K562 (cell line): ENCODE data around the gene OSBPL10. TPM values are rescaled to one million over a fixed set of nuclear protein-coding genes. Genes with fewer than 3 reads are reported as not detected.

Source experiments
- ATAC-seq: fragments of 200-7000 bp; cut with Tn5 transposase; 3 replicates; pipeline ENCODE4 v1.9.1; 2020; ENCODE audit warnings: moderate library complexity
- BruUV-seq: library from RNA; stranded (reverse); fragments of 400-500 nt; replicated peaks from 2 replicates; lab custom pipeline; 2021; lab: Mats Ljungman, UMichigan
- CTCF ChIA-PET: fragments of 300-600 bp; formaldehyde crosslinking; extraction: SDS; loops from one replicate; lab custom pipeline; 2021; ENCODE audit warnings: low intra/inter-chr PET ratio; lab: Yijun Ruan, JAX
- POLR2A ChIA-PET: fragments of 300-600, 350-650 bp; sonication (Branson Sonifier 250); formaldehyde crosslinking; extraction: SDS; loops from one replicate; lab custom pipeline; 2021; ENCODE audit warnings: antibody characterized with exemption, inconsistent platforms; lab: Yijun Ruan, JAX
- DNase-seq, 4 experiments: peaks; one replicate each; pipeline versions ENCODE4 v3.0.0 to v3.0.0-alpha.2; 2011 to 2018; ENCODE audit warnings: low spot score in 3 of 4, mixed read lengths in 3 of 4; ENCODE audit errors: extremely low read depth in 1 of 4
- FAIRE-seq: peaks from 2 replicates; lab custom pipeline; 2011; peaks lifted over from hg19 to GRCh38; lab: Jason Lieb, UNC
- H2AFZ ChIP-seq: 2 replicates; pipeline ENCODE4 v1.6.0; 2011; ENCODE audit warnings: low read depth, low read length, control low read depth, inconsistent platforms
- H3K27ac ChIP-seq: fragments of 200-600 bp; 3 replicates; pipeline ENCODE4 v1.8.0; 2011; ENCODE audit warnings: low read depth, mild to moderate bottlenecking, control low read depth, inconsistent platforms, low read length, moderate library complexity, mixed read lengths; ENCODE audit errors: extremely low read depth
- H3K27me3 ChIP-seq, 2 experiments: fragments of 300-600 bp in 1 of 2; 2 replicates in 1 of 2; 3 replicates in 1 of 2; pipeline versions ENCODE4 v1.6.0 to v1.8.0; 2011; ENCODE audit warnings: inconsistent platforms in 2 of 2, low read length in 2 of 2, mild to moderate bottlenecking in 1 of 2, mixed read lengths in 1 of 2, moderate library complexity in 1 of 2; ENCODE audit not compliant: control insufficient read depth in 2 of 2, insufficient read depth in 2 of 2
- H3K36me3 ChIP-seq: fragments of 300-600 bp; 3 replicates; pipeline ENCODE4 v1.8.0; 2011; ENCODE audit warnings: mild to moderate bottlenecking, low read length, inconsistent platforms; ENCODE audit not compliant: control insufficient read depth, insufficient read depth
- H3K4me1 ChIP-seq, 2 experiments: fragments of 200-600 bp in 1 of 2; replicated peaks in 1 of 2; 2 replicates in 1 of 2; 3 replicates in 1 of 2; pipeline versions ENCODE4 v1.5.1 to v1.8.0; 2011; ENCODE audit warnings: inconsistent platforms in 2 of 2, low read length in 2 of 2, mild to moderate bottlenecking in 1 of 2, mixed read lengths in 1 of 2, moderate library complexity in 1 of 2; ENCODE audit not compliant: control insufficient read depth in 2 of 2, insufficient read depth in 2 of 2
- H3K4me2 ChIP-seq: 2 replicates; pipeline ENCODE4 v1.6.1; 2011; ENCODE audit warnings: low read length, control low read depth, inconsistent platforms, mixed read lengths; ENCODE audit not compliant: insufficient read depth
- H3K4me3 ChIP-seq: fragments of 200-600 bp; sonication (generic), shearing (Covaris generic); 2 replicates; pipeline ENCODE4 v1.5.1; 2016; ENCODE audit warnings: control low read depth, inconsistent platforms
- H3K79me2 ChIP-seq: fragments of 200-600 bp; 3 replicates; pipeline ENCODE4 v1.8.0; 2011; ENCODE audit warnings: low read length, inconsistent platforms; ENCODE audit not compliant: control insufficient read depth, insufficient read depth
- H3K9ac ChIP-seq, 2 experiments: 2 replicates each; pipeline versions ENCODE4 v1.6.0 to v1.6.1; 2011; ENCODE audit warnings: low read depth in 2 of 2, low read length in 2 of 2, control low read depth in 1 of 2, inconsistent platforms in 1 of 2, mild to moderate bottlenecking in 1 of 2, mixed read lengths in 1 of 2; ENCODE audit not compliant: insufficient read depth in 1 of 2
- H3K9me1 ChIP-seq: one replicate; pipeline ENCODE4 v1.6.0; 2011; ENCODE audit warnings: inconsistent platforms, mild to moderate bottlenecking, low read length, moderate library complexity; ENCODE audit not compliant: control insufficient read depth, insufficient read depth
- H3K9me3 ChIP-seq: replicated peaks from 2 replicates; pipeline ENCODE4 v1.5.1; 2011; ENCODE audit warnings: low read depth, low read length, inconsistent platforms; ENCODE audit not compliant: control insufficient read depth, insufficient read depth
- H4K20me1 ChIP-seq: replicated peaks from 2 replicates; pipeline ENCODE4 v1.6.1; 2011; ENCODE audit warnings: low read length, inconsistent platforms, mixed read lengths; ENCODE audit not compliant: control insufficient read depth, insufficient read depth
- HMG20A ChIP-seq: fragments of 450-650 bp; formaldehyde crosslinking; conservative IDR thresholded peaks from 2 replicates; pipeline ENCODE4 v1.4.0; 2020; ENCODE audit warnings: mild to moderate bottlenecking, mixed read lengths
- NR4A1 ChIP-seq, 2 experiments: fragments of 250-450 bp in 1 of 2; fragments of 450-650 bp in 1 of 2; sonication (Bioruptor Pico) in 1 of 2; IDR thresholded peaks; 2 replicates each; pipeline versions ENCODE4 v1.4.0 to v1.6.1; 2016 to 2020; ENCODE audit warnings: mild to moderate bottlenecking in 2 of 2, missing compliant biosample characterization in 1 of 2, missing genetic modification characterization in 1 of 2, moderate library complexity in 1 of 2
- PHF21A ChIP-seq: fragments of 450-650 bp; IDR thresholded peaks from 2 replicates; pipeline ENCODE4 v1.6.1; 2017; ENCODE audit warnings: low read depth, borderline replicate concordance
- SIX5 ChIP-seq, 2 experiments: IDR thresholded peaks; 2 replicates each; pipeline ENCODE4 v1.6.1; 2011; ENCODE audit warnings: low read length in 2 of 2, borderline replicate concordance in 1 of 2, low read depth in 1 of 2, mild to moderate bottlenecking in 1 of 2, moderate library complexity in 1 of 2; ENCODE audit not compliant: insufficient read depth in 1 of 2
- TEAD1 ChIP-seq, 2 experiments: fragments of 450-650 bp in 1 of 2; sonication (generic) in 1 of 2; formaldehyde crosslinking; IDR thresholded peaks; 2 replicates each; pipeline versions ENCODE4 v1.4.0 to v1.8.0; 2020 to 2022; ENCODE audit warnings: mild to moderate bottlenecking in 2 of 2, missing genetic modification reagents in 1 of 2
- TFAM ChIP-seq: fragments of 250-450 bp; sonication (Bioruptor Pico); conservative IDR thresholded peaks from 2 replicates; pipeline ENCODE4 v1.5.0; 2021; ENCODE audit warnings: mild to moderate bottlenecking, moderate library complexity
- ZFP1 ChIP-seq: fragments of 450-650 bp; formaldehyde crosslinking; IDR thresholded peaks from 2 replicates; pipeline ENCODE4 v1.4.0; 2020; ENCODE audit warnings: mild to moderate bottlenecking, mixed read lengths
- ZNF197 ChIP-seq: fragments of 200-800 bp; sonication (Bioruptor generic); IDR thresholded peaks from 2 replicates; pipeline ENCODE4 v1.6.1; 2016; ENCODE audit warnings: low read depth, missing genetic modification characterization, missing compliant biosample characterization
- ZNF316 ChIP-seq: fragments of 450-650 bp; IDR thresholded peaks from 2 replicates; pipeline ENCODE4 v1.6.1; 2016
- ZNF318 ChIP-seq, 2 experiments: fragments of 450-650 bp; IDR thresholded peaks; 2 replicates each; pipeline ENCODE4 v1.6.1; 2016; ENCODE audit warnings: mild to moderate bottlenecking in 2 of 2, borderline replicate concordance in 1 of 2, low read depth in 1 of 2, moderate library complexity in 1 of 2
- WGBS: fragments of 100-300 bp; shearing (Covaris generic); methylation state at CpG from one replicate; pipeline ENCODE4 v1.1.6; 2016; ENCODE audit warnings: low coverage, mixed read lengths; ENCODE audit not compliant: insufficient coverage; ENCODE audit errors: missing lambda C conversion rate; 5-methylcytosine and 5-hydroxymethylcytosine counted together
- in situ Hi-C: fragments of 300-500 bp; cut with MboI; formaldehyde crosslinking; loops from 4 replicates; pipeline ENCODE4 v1.15.0; 2018; ENCODE audit warnings: inconsistent platforms, mixed read lengths
- intact Hi-C: fragments of 100-400 bp; cut with micrococcal nuclease; formaldehyde crosslinking; loops from 2 replicates; pipeline ENCODE4 v1.14.2; 2022
- polyA plus RNA-seq, 8 experiments: library from polyadenylated mRNA; depleted of rRNA in 4 of 8; stranded (reverse) in 5 of 8; unstranded in 3 of 8; fragments of >200 nt; fragmentation: Nextera tagmentation in 2 of 8; fragmentation: Illumina TruSeq in 1 of 8; extraction: Ambion mirVana in 2 of 8; extraction: Trizol in 1 of 8; gene quantifications; 2 replicates each; pipeline versions ENCODE4 v1.2.1 to v1.2.3, GENCODE V29; 2011 to 2014; ENCODE audit warnings: inconsistent platforms in 1 of 8, missing spikeins in 1 of 8
- total RNA-seq, 7 experiments: library from RNA; depleted of rRNA in 6 of 7; stranded (reverse); fragments of >200 nt in 6 of 7; fragmentation: Illumina TruSeq in 2 of 7; extraction: Trizol in 2 of 7; gene quantifications; 2 replicates each; pipeline versions ENCODE4 v1.2.1 to v1.2.3, GENCODE V29; 2011 to 2021; ENCODE audit warnings: low replicate concordance in 1 of 7
- TF ChIP-seq, protein P1 (sequence below): fragments of 250-450 bp; sonication (Bioruptor Pico); IDR thresholded peaks from 2 replicates; pipeline ENCODE4 v1.8.0; 2022; ENCODE audit warnings: inconsistent platforms

OSBPL10 gene
- total and polyA plus RNA-seq, 9 of the 15 experiments (the other 6 are each of a cell fraction or from before 2014, with no cell fraction given) = 0.03 to 0.19 (median 0.14) TPM; not detected in 2

DNA sequence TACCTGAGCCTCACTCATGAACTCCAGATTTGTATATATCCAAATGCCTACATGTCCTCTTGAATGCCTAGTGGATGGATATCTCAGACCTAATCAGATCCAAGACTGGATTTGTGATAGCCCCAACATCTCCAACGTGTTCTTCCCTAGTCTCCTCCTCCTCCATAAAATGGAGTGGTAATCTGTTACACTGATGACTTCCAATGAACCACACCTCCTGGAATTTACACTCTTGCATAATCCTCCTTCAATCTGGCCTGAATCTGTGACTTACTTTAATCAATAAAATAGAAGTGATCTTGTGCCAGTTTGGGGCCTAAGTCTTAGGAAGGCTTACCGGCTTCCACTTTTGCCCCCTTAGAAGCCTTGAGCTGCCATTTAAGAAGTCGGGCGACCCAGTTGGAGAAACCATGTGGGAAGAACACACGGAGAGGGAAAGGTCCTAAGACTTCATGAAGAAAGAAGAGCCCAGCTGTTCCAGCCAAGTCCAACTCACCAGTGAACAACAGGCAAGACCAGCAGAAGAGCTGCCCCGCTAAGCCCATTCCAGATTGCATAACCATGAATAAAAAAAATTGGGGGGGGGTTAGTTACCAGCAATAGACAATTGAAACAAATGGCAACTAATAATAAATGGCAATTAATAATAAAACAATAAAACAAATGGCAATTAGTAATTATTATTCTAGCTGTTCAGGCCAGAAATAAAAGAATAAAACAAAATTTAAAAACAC lies 284.1 kb downstream of the OSBPL10 start:
- Histone ChIP-seq H3K27ac (no peak overlapping the region), H3K4me1 (no peaks in the 10 kb centered on the region), H2AFZ (no peak overlapping the region), H3K9me3 (no peaks in the 10 kb centered on the region), H3K9ac (no peak overlapping the region), H3K79me2 (no peaks in the 10 kb centered on the region), H3K4me3 (no peak overlapping the region), H4K20me1 (no peaks in the 10 kb centered on the region), H3K4me2 (no peak overlapping the region), H3K27me3 (no peaks in the 10 kb centered on the region; a peak in 1 of 5 replicates), H3K36me3 (no peaks in the 10 kb centered on the region), H3K9me1 (no peaks in the 10 kb centered on the region)
- no TSS peak for BruUV-seq
- FAIRE-seq (no peak), DNase-seq (no peak), ATAC-seq (no peak)
- POLR2A ChIA-PET = interaction anchor here (1.0 kb wide), 1 partner anchor 28 kb away, joined by 3 read pairs; no protein-coding TSS in a partner anchor
- CTCF ChIA-PET = no interaction called here
- intact Hi-C loops = loop anchor here (5.0 to 10.0 kb wide), 3 partner anchors 165 to 922 kb away; partner anchors contain the start of gene STT3B
- WGBS = 0% methylated on average over 6 of the region's 6 CpGs
- in situ Hi-C loops = no loop called here
- TF ChIP-seq TEAD1 (CRISPR knock-in tag; IDR thresholded peaks at IDR 0.05) = no peak
- TF ChIP-seq NR4A1 (CRISPR knock-in tag; IDR thresholded peaks at IDR 0.05) = no peak
- TF ChIP-seq NR4A1 (tag; IDR thresholded peaks at IDR 0.05) = no peak
- no peak for TF ChIP-seq ZFP1 (CRISPR knock-in tag)
- TF ChIP-seq ZNF316 = no peak
- TF ChIP-seq PHF21A = no peak
- TF ChIP-seq ZNF197 (CRISPR knock-in tag) = no peak
- TF ChIP-seq, protein P1, sequence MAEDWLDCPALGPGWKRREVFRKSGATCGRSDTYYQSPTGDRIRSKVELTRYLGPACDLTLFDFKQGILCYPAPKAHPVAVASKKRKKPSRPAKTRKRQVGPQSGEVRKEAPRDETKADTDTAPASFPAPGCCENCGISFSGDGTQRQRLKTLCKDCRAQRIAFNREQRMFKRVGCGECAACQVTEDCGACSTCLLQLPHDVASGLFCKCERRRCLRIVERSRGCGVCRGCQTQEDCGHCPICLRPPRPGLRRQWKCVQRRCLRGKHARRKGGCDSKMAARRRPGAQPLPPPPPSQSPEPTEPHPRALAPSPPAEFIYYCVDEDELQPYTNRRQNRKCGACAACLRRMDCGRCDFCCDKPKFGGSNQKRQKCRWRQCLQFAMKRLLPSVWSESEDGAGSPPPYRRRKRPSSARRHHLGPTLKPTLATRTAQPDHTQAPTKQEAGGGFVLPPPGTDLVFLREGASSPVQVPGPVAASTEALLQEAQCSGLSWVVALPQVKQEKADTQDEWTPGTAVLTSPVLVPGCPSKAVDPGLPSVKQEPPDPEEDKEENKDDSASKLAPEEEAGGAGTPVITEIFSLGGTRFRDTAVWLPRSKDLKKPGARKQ = no peak
- TF ChIP-seq TFAM = no peak
- TF ChIP-seq ZNF318 (IDR thresholded peaks at IDR 0.05; ENCODE audit: borderline replicate concordance in 1 of 2, low read depth in 1 of 2) = no peak
- TF ChIP-seq HMG20A (CRISPR knock-in tag) = no peak
- no peak for TF ChIP-seq SIX5 (IDR thresholded peaks at IDR 0.05; ENCODE audit: borderline replicate concordance in 1 of 2, insufficient read depth in 1 of 2, low read depth in 1 of 2, low read length in 2 of 2)
